Tibial nerve (tissue), 4 donors: ENCODE data around the gene CNTLN. TPM values are rescaled to one million over a fixed set of nuclear protein-coding genes. Genes with fewer than 3 reads are reported as not detected.

ENCODE experiments used
- DNase-seq, 2 donors: peaks; one replicate each; pipeline ENCODE4 v3.0.0-alpha.2; 2019; ENCODE audit warnings: low spot score in 2 of 2
- H3K27ac ChIP-seq, 4 donors: fragments of 200-600 bp; sonication (generic) in 3 of 4; one replicate each; pipeline ENCODE4 v1.5.1; 2017 to 2019; ENCODE audit warnings: mild to moderate bottlenecking in 1 of 4
- H3K27me3 ChIP-seq, 2 donors: fragments of 200-600 bp; sonication (generic) in 1 of 2; one replicate each; pipeline versions ENCODE4 v1.5.1 to v1.6.0; 2017 to 2019
- H3K36me3 ChIP-seq, 3 donors: fragments of 200-600 bp; sonication (generic); one replicate each; pipeline ENCODE4 v1.5.1; 2018 to 2019
- H3K4me1 ChIP-seq, 4 donors: fragments of 200-600 bp; sonication (generic) in 3 of 4; one replicate each; pipeline ENCODE4 v1.5.1; 2017 to 2019
- H3K4me3 ChIP-seq, 4 donors: fragments of 200-600 bp; sonication (generic) in 3 of 4; one replicate each; pipeline ENCODE4 v1.5.1; 2017 to 2019; ENCODE audit warnings: mild to moderate bottlenecking in 1 of 4, moderate library complexity in 1 of 4
- H3K9me3 ChIP-seq, 4 donors: fragments of 200-600 bp; sonication (generic) in 3 of 4; one replicate each; pipeline ENCODE4 v1.5.1; 2017 to 2019
- CTCF ChIP-seq, 5 experiments: fragments of 200-600 bp in 3 of 5; fragments of 450-650 bp in 2 of 5; sonication (generic) in 3 of 5; IDR thresholded peaks; one replicate each; pipeline ENCODE4 v1.5.1; 2016 to 2019; ENCODE audit warnings: antibody characterized with exemption in 5 of 5, mild to moderate bottlenecking in 3 of 5, moderate library complexity in 2 of 5
- EP300 ChIP-seq, 2 donors: sonication (generic); formaldehyde crosslinking; IDR thresholded peaks; one replicate each; pipeline ENCODE4 v1.6.1; 2017; ENCODE audit warnings: antibody characterized with exemption in 2 of 2, mild to moderate bottlenecking in 1 of 2
- POLR2A ChIP-seq, 2 donors: fragments of 450-650 bp; IDR thresholded peaks; one replicate each; pipeline ENCODE4 v1.6.1; 2017; ENCODE audit warnings: antibody characterized with exemption in 2 of 2, mild to moderate bottlenecking in 2 of 2, moderate library complexity in 2 of 2
- WGBS, 2 donors: methylation state at CpG; one replicate each; pipeline ENCODE4 v1.1.5; 2018; 5-methylcytosine and 5-hydroxymethylcytosine counted together
- total RNA-seq, 4 donors: library from RNA; depleted of rRNA; stranded (reverse); fragments of >200 nt; gene quantifications; one replicate each; pipeline ENCODE4 v1.1.0, GENCODE V29; 2016

Gene CNTLN
- total RNA-seq, 4 donors from 2014 or later: 29.7 to 38.1 (median 34.0) TPM

DNA sequence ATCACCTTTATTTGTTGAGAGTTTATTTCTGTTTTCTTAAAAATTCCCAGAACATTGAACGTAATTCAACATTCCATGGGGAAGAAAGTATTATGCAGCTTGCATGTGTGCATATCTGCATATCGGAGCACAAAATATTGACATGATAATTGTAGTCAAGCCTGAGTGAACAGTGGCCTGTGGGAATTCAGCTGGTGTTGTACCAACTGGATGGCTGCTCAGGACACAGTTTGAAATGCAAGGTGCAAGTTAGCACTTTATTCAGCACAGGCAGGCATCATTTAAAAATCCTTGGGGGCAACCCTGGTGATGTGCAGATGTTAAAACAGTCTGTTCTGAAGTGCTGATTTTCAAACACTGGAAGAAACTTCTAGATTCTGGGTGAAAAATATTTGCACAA, 82.4 kb downstream of the CNTLN start:
- H3K4me3 ChIP-seq: no peak overlapping the region
- no peaks in the 10 kb centered on the region for H3K27me3 ChIP-seq
- H3K27ac ChIP-seq: no peak overlapping the region
- DNase-seq: no peak
- peaks cover 0 to 18% (median 2%) of the 10 kb centered on the region in 4 donors for H3K9me3 ChIP-seq
- WGBS, 2 donors: 59 to 74% methylated on average over 2 of the region's 2 CpGs
- TF ChIP-seq EP300 (IDR thresholded peaks at IDR 0.05) (no peak), POLR2A (IDR thresholded peaks at IDR 0.05) (no peak)
- peaks cover 0 to 16% (median 0%) of the 10 kb centered on the region in 4 donors for H3K4me1 ChIP-seq
- H3K36me3 ChIP-seq: no peaks in the 10 kb centered on the region

DNA sequence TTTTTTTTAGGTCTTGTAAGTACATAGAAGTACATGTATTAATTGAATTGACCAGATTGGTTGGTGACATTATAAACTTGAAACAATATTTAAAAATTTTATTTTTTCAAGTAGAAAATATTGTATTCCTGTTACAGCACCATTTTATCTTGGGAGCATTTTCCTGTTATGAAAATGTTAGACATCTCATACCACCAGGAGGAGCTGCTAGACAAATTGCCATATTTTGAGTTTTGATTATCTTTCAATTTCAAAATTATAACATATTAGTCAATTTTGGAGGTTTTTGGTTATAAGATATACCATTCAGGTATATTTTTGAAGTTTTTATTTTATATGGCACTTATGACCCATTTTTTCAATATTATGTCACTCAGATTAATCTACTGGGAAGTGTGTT, 84.4 kb downstream of the CNTLN start:
- Histone ChIP-seq H3K4me3 (no peak overlapping the region), H3K27ac (no peak overlapping the region), H3K27me3 (no peaks in the 10 kb centered on the region), H3K36me3 (no peaks in the 10 kb centered on the region), H3K9me3 (peaks cover 0 to 7% (median 0%) of the 10 kb centered on the region in 4 donors), H3K4me1 (peaks cover 0 to 16% (median 0%) of the 10 kb centered on the region in 4 donors)
- no peak for TF ChIP-seq CTCF (IDR thresholded peaks at IDR 0.05)
- TF ChIP-seq EP300 (IDR thresholded peaks at IDR 0.05): no peak
- no peak for TF ChIP-seq POLR2A (IDR thresholded peaks at IDR 0.05)
- no peak for DNase-seq

DNA sequence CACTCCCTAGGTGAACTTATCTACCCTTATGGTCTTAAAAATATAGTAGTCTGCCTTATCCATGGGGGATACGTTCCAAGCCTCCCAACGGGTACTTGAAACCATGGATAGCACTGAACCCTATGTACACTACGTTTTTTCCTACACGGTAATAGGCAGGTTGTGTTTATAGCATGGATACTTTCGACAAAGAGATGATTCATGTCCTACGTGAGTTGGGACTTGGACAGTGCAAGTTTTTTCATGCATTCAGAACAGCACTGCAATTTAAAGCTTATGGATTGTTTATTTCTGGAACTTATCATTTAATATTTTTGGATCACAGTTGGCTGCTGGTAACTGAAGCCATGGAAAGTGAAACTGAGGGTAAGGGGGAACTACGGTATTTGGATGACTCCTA, 88.1 kb downstream of the CNTLN start:
- Histone ChIP-seq H3K9me3 (no peaks in the 10 kb centered on the region), H3K4me1 (peaks cover 0 to 15% (median 0%) of the 10 kb centered on the region in 4 donors), H3K27me3 (no peaks in the 10 kb centered on the region), H3K4me3 (no peak overlapping the region), H3K36me3 (peaks cover 0 to 11% (median 0%) of the 10 kb centered on the region in 3 donors), H3K27ac (no peak overlapping the region)
- TF ChIP-seq EP300 (IDR thresholded peaks at IDR 0.05) (no peak), POLR2A (IDR thresholded peaks at IDR 0.05) (no peak), CTCF (IDR thresholded peaks at IDR 0.05) (no peak)
- DNase-seq: no peak
- WGBS, 2 donors: 84 to 89% methylated on average over 7 of the region's 7 CpGs

DNA sequence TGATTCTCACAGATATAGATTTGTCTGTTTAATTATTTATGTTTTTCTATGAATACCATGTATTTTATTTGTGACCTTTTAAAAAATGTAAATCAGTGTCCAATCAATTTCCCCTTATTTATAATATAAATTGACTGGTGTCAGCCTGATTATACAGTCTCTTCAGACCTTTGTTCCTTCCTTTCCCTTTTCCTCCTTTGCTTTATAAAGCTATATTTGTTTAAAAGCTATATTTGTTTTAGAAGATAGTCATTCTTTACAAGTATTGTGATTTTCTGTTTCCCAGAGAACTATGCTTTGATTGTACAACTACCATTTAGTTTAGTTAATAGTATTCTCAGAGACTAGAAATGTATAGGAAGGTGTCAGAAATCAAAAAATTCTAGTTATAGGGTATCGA, 90.6 kb downstream of the CNTLN start:
- 91 to 95% methylated on average over 1 of the region's 1 CpG for WGBS, 2 donors

GRCh38 chr9:17229945-17230560, 95.2 kb downstream of the CNTLN start:
- H3K27ac ChIP-seq: no peak overlapping the region
- no peaks in the 10 kb centered on the region for H3K9me3 ChIP-seq
- H3K36me3 ChIP-seq: peaks cover 0 to 11% (median 0%) of the 10 kb centered on the region in 3 donors
- TF ChIP-seq EP300 (IDR thresholded peaks at IDR 0.05) (no peak), POLR2A (IDR thresholded peaks at IDR 0.05) (no peak), CTCF (IDR thresholded peaks at IDR 0.05) (no peak)
- H3K4me1 ChIP-seq: peaks cover 0 to 18% (median 0%) of the 10 kb centered on the region in 4 donors
- WGBS, 2 donors: 84 to 85% methylated on average over 4 of the region's 4 CpGs
- no peak for DNase-seq
- H3K4me3 ChIP-seq: no peak overlapping the region
- H3K27me3 ChIP-seq: no peaks in the 10 kb centered on the region

More for the DNA sequence above, 90.6 kb downstream of the CNTLN start:
- Histone ChIP-seq H3K36me3 (peaks cover 0 to 11% (median 0%) of the 10 kb centered on the region in 3 donors), H3K9me3 (no peaks in the 10 kb centered on the region), H3K27me3 (no peaks in the 10 kb centered on the region), H3K4me1 (peaks cover 0 to 11% (median 0%) of the 10 kb centered on the region in 4 donors), H3K4me3 (no peak overlapping the region), H3K27ac (no peak overlapping the region)
- no peak for DNase-seq
- TF ChIP-seq EP300 (IDR thresholded peaks at IDR 0.05): no peak
- no peak for TF ChIP-seq CTCF (IDR thresholded peaks at IDR 0.05)
- TF ChIP-seq POLR2A (IDR thresholded peaks at IDR 0.05): no peak
